Erythroblast (primary cell): ENCODE results near the gene CD58.
"Not testable (repeated sequence)": the region's sequence is repeated elsewhere in the genome, so short reads cannot be mapped to it uniquely, and the experiment has no call there.

Experiments
- GATA1 ChIP-seq: IDR thresholded peaks from 2 replicates; pipeline ENCODE4 v1.6.1; 2011; ENCODE audit warnings: low read depth, mild to moderate bottlenecking, control low read depth, low read length, moderate library complexity
- POLR2A ChIP-seq: IDR thresholded peaks from 2 replicates; pipeline ENCODE4 v1.6.1; 2011; ENCODE audit warnings: mild to moderate bottlenecking, low read length

DNA sequence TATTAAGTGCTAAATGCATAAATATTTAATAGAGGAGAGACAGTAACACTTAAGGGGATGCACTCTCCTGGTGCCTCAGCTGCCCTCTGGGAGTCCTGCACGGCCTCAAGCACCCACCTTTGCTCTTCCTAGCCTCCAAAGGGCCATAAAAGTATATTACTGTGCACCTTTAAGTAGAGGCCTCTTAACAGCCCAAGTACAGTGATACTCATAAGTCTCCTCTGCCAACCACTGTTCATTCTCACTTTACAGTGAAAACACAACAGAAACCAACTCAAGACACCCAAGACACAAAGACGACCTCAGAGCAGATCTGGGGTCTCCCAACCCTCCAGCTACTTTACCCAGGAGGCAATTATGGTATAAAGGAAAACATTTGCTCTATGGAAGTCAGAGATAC, 26.6 kb upstream of the CD58 start:
- TF ChIP-seq POLR2A, GATA1: not testable (repeated sequence)
